HCT116 (cell line): ENCODE measurements around the gene FBXL13. TPM values are rescaled to one million over a fixed set of nuclear protein-coding genes. Genes with fewer than 3 reads are reported as not detected.

Source experiments
- ATAC-seq: fragments of 200-7000 bp; cut with Tn5 transposase; 2 replicates; pipeline ENCODE4 v1.9.1; 2020; ENCODE audit warnings: mild to moderate bottlenecking, moderate library complexity
- BruUV-seq: library from RNA; stranded (reverse); fragments of 400-500 nt; replicated peaks from 2 replicates; lab custom pipeline; 2021; lab: Mats Ljungman, UMichigan
- CTCF ChIA-PET: fragments of 300-600 bp; sonication (Branson Sonifier 250); formaldehyde crosslinking; loops from one replicate; lab custom pipeline; 2021; ENCODE audit warnings: antibody characterized with exemption; lab: Charles Lee
- POLR2A ChIA-PET: fragments of 300-600, 350-600 bp; sonication (Branson Sonifier 250); formaldehyde crosslinking; loops from one replicate; lab custom pipeline; 2021; ENCODE audit warnings: antibody characterized with exemption; lab: Charles Lee
- RAD21 ChIA-PET, 2 experiments: fragments of 300-600 bp; sonication (Branson Sonifier 250); formaldehyde crosslinking; loops; one replicate each; lab custom pipeline; 2023; ENCODE audit warnings: low total read pairs in 2 of 2; ENCODE audit not compliant: uncharacterized antibody in 2 of 2, unreplicated experiment in 2 of 2, low non-redundant PET in 1 of 2; lab: Charles Lee
- DNase-seq: peaks from one replicate; pipeline ENCODE4 v3.0.0-alpha.2; 2010; ENCODE audit warnings: low read depth, low spot score
- H2AFZ ChIP-seq: fragments of 200-600 bp; shearing (Covaris generic), sonication (generic); 2 replicates; pipeline ENCODE4 v1.6.1; 2017; ENCODE audit warnings: low read depth, mixed run types, mixed read lengths, antibody characterized with exemption, low read length; ENCODE audit not compliant: poor library complexity, severe bottlenecking
- H3K27ac ChIP-seq: 2 replicates; pipeline ENCODE4 v1.5.1; 2012; ENCODE audit warnings: low read depth, low read length
- H3K27me3 ChIP-seq: fragments of 200-600 bp; sonication (generic); 2 replicates; pipeline ENCODE4 v1.6.1; 2016; ENCODE audit warnings: mixed run types, low read length, mixed read lengths; ENCODE audit not compliant: insufficient read depth
- H3K36me3 ChIP-seq, 2 experiments: fragments of 200-500 bp in 1 of 2; fragments of 200-600 bp in 1 of 2; sonication (Bioruptor generic) in 1 of 2; sonication (generic) in 1 of 2; 2 replicates each; pipeline versions ENCODE4 v1.5.1 to v1.6.1; 2014 to 2016; ENCODE audit warnings: low read length in 2 of 2, inconsistent platforms in 1 of 2, mixed read lengths in 1 of 2, mixed run types in 1 of 2; ENCODE audit not compliant: insufficient read depth in 2 of 2, control insufficient read depth in 1 of 2
- H3K4me1 ChIP-seq, 2 experiments: fragments of 200-600 bp in 1 of 2; sonication (generic) in 1 of 2; 2 replicates each; pipeline versions ENCODE4 v1.5.1 to v1.6.1; 2012 to 2017; ENCODE audit warnings: low read length in 2 of 2, inconsistent platforms in 1 of 2, mild to moderate bottlenecking in 1 of 2, mixed read lengths in 1 of 2, mixed run types in 1 of 2, moderate library complexity in 1 of 2; ENCODE audit not compliant: insufficient read depth in 2 of 2, control insufficient read depth in 1 of 2
- H3K4me2 ChIP-seq: fragments of 200-600 bp; sonication (generic); 2 replicates; pipeline ENCODE4 v1.6.1; 2017; ENCODE audit warnings: mixed run types, low read length, mixed read lengths
- H3K4me3 ChIP-seq, 2 experiments: fragments of 200-600 bp in 1 of 2; sonication (generic) in 1 of 2; replicated peaks in 1 of 2; 2 replicates each; pipeline ENCODE4 v1.5.1; 2011 to 2016; ENCODE audit warnings: low read length in 2 of 2, control low read depth in 1 of 2, low read depth in 1 of 2, mild to moderate bottlenecking in 1 of 2, mixed read lengths in 1 of 2, mixed run types in 1 of 2
- H3K79me2 ChIP-seq: fragments of 200-600 bp; sonication (generic); 2 replicates; pipeline ENCODE4 v1.6.1; 2017; ENCODE audit warnings: mild to moderate bottlenecking, mixed run types, low read length, moderate library complexity, mixed read lengths; ENCODE audit not compliant: insufficient read depth
- H3K9ac ChIP-seq: fragments of 200-600 bp; sonication (generic); 2 replicates; pipeline ENCODE4 v1.6.1; 2016; ENCODE audit warnings: low read length, mixed read lengths
- H3K9me2 ChIP-seq: fragments of 200-600 bp; sonication (generic), shearing (Covaris generic); 2 replicates; pipeline ENCODE4 v1.6.1; 2017; ENCODE audit warnings: mixed run types, mild to moderate bottlenecking, moderate library complexity; ENCODE audit not compliant: insufficient read depth
- H3K9me3 ChIP-seq, 2 experiments: fragments of 200-500 bp in 1 of 2; fragments of 200-600 bp in 1 of 2; sonication (Bioruptor generic) in 1 of 2; sonication (generic) in 1 of 2; 2 replicates each; pipeline ENCODE4 v1.6.1; 2014 to 2017; ENCODE audit warnings: low read length in 2 of 2, mixed read lengths in 2 of 2, inconsistent platforms in 1 of 2, low read depth in 1 of 2, mild to moderate bottlenecking in 1 of 2, mixed run types in 1 of 2, moderate library complexity in 1 of 2; ENCODE audit not compliant: control insufficient read depth in 1 of 2, insufficient read depth in 1 of 2
- H4K20me1 ChIP-seq: fragments of 200-600 bp; sonication (generic), shearing (Covaris generic); 2 replicates; pipeline ENCODE4 v1.6.1; 2017; ENCODE audit warnings: mixed run types, mild to moderate bottlenecking, moderate library complexity; ENCODE audit not compliant: insufficient read depth
- CEBPB ChIP-seq: IDR thresholded peaks from 2 replicates; pipeline ENCODE4 v1.6.1; 2012; ENCODE audit warnings: low read depth
- CTCF ChIP-seq, 3 experiments: fragments of 200-600 bp in 1 of 3; sonication (generic) in 1 of 3; IDR thresholded peaks in 2 of 3; conservative IDR thresholded peaks in 1 of 3; 2 replicates each; pipeline ENCODE4 v1.5.1; 2012 to 2017; ENCODE audit warnings: low read depth in 2 of 3, low read length in 2 of 3, antibody characterized with exemption in 1 of 3, borderline replicate concordance in 1 of 3, control low read depth in 1 of 3, mild to moderate bottlenecking in 1 of 3, mixed read lengths in 1 of 3, mixed run types in 1 of 3, moderate library complexity in 1 of 3; ENCODE audit not compliant: insufficient read depth in 1 of 3
- FOSL1 ChIP-seq: IDR thresholded peaks from 2 replicates; pipeline ENCODE4 v1.6.1; 2012; ENCODE audit warnings: low read depth
- POLR2A ChIP-seq: IDR thresholded peaks from 2 replicates; pipeline ENCODE4 v1.7.0; 2011; ENCODE audit warnings: borderline replicate concordance; ENCODE audit not compliant: insufficient read depth, insufficient read length; ENCODE audit errors: extremely low read depth
- POLR2AphosphoS5 ChIP-seq: IDR thresholded peaks from 2 replicates; pipeline ENCODE4 v1.6.1; 2011; ENCODE audit warnings: mild to moderate bottlenecking, low read depth, low read length, moderate library complexity
- SIN3A ChIP-seq: IDR thresholded peaks from 2 replicates; pipeline ENCODE4 v1.6.1; 2012; ENCODE audit warnings: low read depth
- SP1 ChIP-seq: IDR thresholded peaks from 2 replicates; pipeline ENCODE4 v1.6.1; 2012; ENCODE audit warnings: low read depth
- SRF ChIP-seq: IDR thresholded peaks from 2 replicates; pipeline ENCODE4 v1.6.1; 2012; ENCODE audit warnings: low read depth
- ZFX ChIP-seq: fragments of 450-650 bp; IDR thresholded peaks from 2 replicates; pipeline ENCODE4 v1.6.1; 2017
- intact Hi-C: fragments of 100-400 bp; cut with micrococcal nuclease; formaldehyde crosslinking; loops from 2 replicates; pipeline ENCODE4 v1.10.0; 2022
- total RNA-seq: library from RNA; stranded (reverse); gene quantifications from one replicate; pipeline ENCODE4 v1.2.1, GENCODE V29; 2021; ENCODE audit not compliant: unreplicated experiment
- TF ChIP-seq, protein P1 (sequence below): IDR thresholded peaks from 2 replicates; pipeline ENCODE4 v1.6.1; 2012; ENCODE audit warnings: low read depth
- TF ChIP-seq, protein P2 (sequence below): IDR thresholded peaks from 2 replicates; pipeline ENCODE4 v1.6.1; 2012

Gene FBXL13
- total RNA-seq, 1 experiment from 2014 or later = 1.0 TPM

GRCh38 chr7:102944241-102944640 lies 130.4 kb downstream of the FBXL13 start:
- DNase-seq = no peak

More at GRCh38 chr7:102944241-102944640, 130.4 kb downstream of the FBXL13 start:
- Histone ChIP-seq H4K20me1 (no peaks in the 10 kb centered on the region), H3K36me3 (no peaks in the 10 kb centered on the region), H3K4me3 (no peak overlapping the region), H3K4me1 (no peaks in the 10 kb centered on the region), H3K9ac (no peak overlapping the region), H3K27me3 (no peaks in the 10 kb centered on the region), H3K9me3 (no peaks in the 10 kb centered on the region), H3K27ac (no peak overlapping the region), H3K79me2 (no peaks in the 10 kb centered on the region), H2AFZ (no peak overlapping the region), H3K4me2 (no peak overlapping the region), H3K9me2 (no peaks in the 10 kb centered on the region)
- TF ChIP-seq FOSL1 = no peak
- no peak for TF ChIP-seq CEBPB
- TF ChIP-seq POLR2AphosphoS5 = no peak
- no peak for TF ChIP-seq SIN3A
- TF ChIP-seq SRF = no peak
- TF ChIP-seq, protein P1, sequence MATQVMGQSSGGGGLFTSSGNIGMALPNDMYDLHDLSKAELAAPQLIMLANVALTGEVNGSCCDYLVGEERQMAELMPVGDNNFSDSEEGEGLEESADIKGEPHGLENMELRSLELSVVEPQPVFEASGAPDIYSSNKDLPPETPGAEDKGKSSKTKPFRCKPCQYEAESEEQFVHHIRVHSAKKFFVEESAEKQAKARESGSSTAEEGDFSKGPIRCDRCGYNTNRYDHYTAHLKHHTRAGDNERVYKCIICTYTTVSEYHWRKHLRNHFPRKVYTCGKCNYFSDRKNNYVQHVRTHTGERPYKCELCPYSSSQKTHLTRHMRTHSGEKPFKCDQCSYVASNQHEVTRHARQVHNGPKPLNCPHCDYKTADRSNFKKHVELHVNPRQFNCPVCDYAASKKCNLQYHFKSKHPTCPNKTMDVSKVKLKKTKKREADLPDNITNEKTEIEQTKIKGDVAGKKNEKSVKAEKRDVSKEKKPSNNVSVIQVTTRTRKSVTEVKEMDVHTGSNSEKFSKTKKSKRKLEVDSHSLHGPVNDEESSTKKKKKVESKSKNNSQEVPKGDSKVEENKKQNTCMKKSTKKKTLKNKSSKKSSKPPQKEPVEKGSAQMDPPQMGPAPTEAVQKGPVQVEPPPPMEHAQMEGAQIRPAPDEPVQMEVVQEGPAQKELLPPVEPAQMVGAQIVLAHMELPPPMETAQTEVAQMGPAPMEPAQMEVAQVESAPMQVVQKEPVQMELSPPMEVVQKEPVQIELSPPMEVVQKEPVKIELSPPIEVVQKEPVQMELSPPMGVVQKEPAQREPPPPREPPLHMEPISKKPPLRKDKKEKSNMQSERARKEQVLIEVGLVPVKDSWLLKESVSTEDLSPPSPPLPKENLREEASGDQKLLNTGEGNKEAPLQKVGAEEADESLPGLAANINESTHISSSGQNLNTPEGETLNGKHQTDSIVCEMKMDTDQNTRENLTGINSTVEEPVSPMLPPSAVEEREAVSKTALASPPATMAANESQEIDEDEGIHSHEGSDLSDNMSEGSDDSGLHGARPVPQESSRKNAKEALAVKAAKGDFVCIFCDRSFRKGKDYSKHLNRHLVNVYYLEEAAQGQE = no peak
- no peak for TF ChIP-seq CTCF (IDR thresholded peaks at IDR 0.05 in 2 of 3, conservative IDR thresholded peaks at IDR 0.05 in 1 of 3; ENCODE audit: borderline replicate concordance in 1 of 3, insufficient read depth in 1 of 3, low read depth in 2 of 3, low read length in 2 of 3)
- no peak for TF ChIP-seq POLR2A
- TF ChIP-seq, protein P2, sequence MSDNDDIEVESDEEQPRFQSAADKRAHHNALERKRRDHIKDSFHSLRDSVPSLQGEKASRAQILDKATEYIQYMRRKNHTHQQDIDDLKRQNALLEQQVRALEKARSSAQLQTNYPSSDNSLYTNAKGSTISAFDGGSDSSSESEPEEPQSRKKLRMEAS = no peak
- no peak for TF ChIP-seq SP1
- TF ChIP-seq ZFX = no peak
- BruUV-seq = no TSS peak
- ATAC-seq = no peak
- CTCF ChIA-PET = no interaction called here
- RAD21 ChIA-PET = no interaction called here
- POLR2A ChIA-PET = no interaction called here
- intact Hi-C loops = no loop called here
